Fibroblast of lung (primary cell): ENCODE measurements around the gene DPYD. TPM values are rescaled to one million over a fixed set of nuclear protein-coding genes. Genes with fewer than 3 reads are reported as not detected.

Source experiments
- DNase-seq, 2 donors: peaks; one replicate each; pipeline versions ENCODE4 v3.0.0 to v3.0.0-alpha.2; 2010; ENCODE audit warnings: low read depth in 2 of 2
- H2AFZ ChIP-seq: 2 replicates; pipeline ENCODE4 v1.5.1; 2012; ENCODE audit warnings: low read length, control low read depth, inconsistent platforms
- H3K27ac ChIP-seq: 2 replicates; pipeline ENCODE4 v1.5.1; 2011; ENCODE audit warnings: low read length, control low read depth; ENCODE audit not compliant: insufficient read depth
- H3K27me3 ChIP-seq: 2 replicates; pipeline ENCODE4 v1.5.1; 2011; ENCODE audit warnings: mild to moderate bottlenecking, low read length; ENCODE audit not compliant: control insufficient read depth, insufficient read depth
- H3K36me3 ChIP-seq: 2 replicates; pipeline ENCODE4 v1.5.1; 2011; ENCODE audit warnings: low read length; ENCODE audit not compliant: control insufficient read depth, insufficient read depth
- H3K4me1 ChIP-seq: 2 replicates; pipeline ENCODE4 v1.5.1; 2011; ENCODE audit warnings: low read length; ENCODE audit not compliant: control insufficient read depth, insufficient read depth; ENCODE audit errors: extremely low read depth
- H3K4me2 ChIP-seq: 2 replicates; pipeline ENCODE4 v1.5.1; 2011; ENCODE audit warnings: low read length, control low read depth; ENCODE audit not compliant: insufficient read depth; ENCODE audit errors: extremely low read depth
- H3K4me3 ChIP-seq, 4 experiments: fragments of 200-600 bp in 1 of 4; sonication (generic) in 1 of 4; replicated peaks in 1 of 4; 2 replicates each; pipeline ENCODE4 v1.5.1; 2011 to 2016; ENCODE audit warnings: low read length in 4 of 4, low read depth in 3 of 4, mild to moderate bottlenecking in 3 of 4, control low read depth in 2 of 4, inconsistent platforms in 1 of 4, mixed read lengths in 1 of 4; ENCODE audit not compliant: insufficient read depth in 1 of 4; ENCODE audit errors: control extremely low read depth in 1 of 4
- H3K79me2 ChIP-seq: 2 replicates; pipeline ENCODE4 v1.5.1; 2012; ENCODE audit warnings: mild to moderate bottlenecking, low read length, inconsistent platforms; ENCODE audit not compliant: control insufficient read depth, insufficient read depth
- H3K9ac ChIP-seq: 2 replicates; pipeline ENCODE4 v1.5.1; 2011; ENCODE audit warnings: mild to moderate bottlenecking, low read length, control low read depth; ENCODE audit not compliant: insufficient read depth
- H3K9me3 ChIP-seq: 2 replicates; pipeline ENCODE4 v1.5.1; 2012; ENCODE audit warnings: low read depth, low read length; ENCODE audit not compliant: control insufficient read depth, insufficient read depth
- H4K20me1 ChIP-seq: 2 replicates; pipeline ENCODE4 v1.5.1; 2011; ENCODE audit warnings: low read length; ENCODE audit not compliant: control insufficient read depth, insufficient read depth; ENCODE audit errors: extremely low read depth
- CTCF ChIP-seq, 2 donors: IDR thresholded peaks in 1 of 2; conservative IDR thresholded peaks in 1 of 2; 1 replicate in 1 of 2; 2 replicates in 1 of 2; pipeline ENCODE4 v1.5.1; 2011 to 2012; ENCODE audit warnings: low read length in 2 of 2, control low read depth in 1 of 2, inconsistent platforms in 1 of 2, low read depth in 1 of 2, mild to moderate bottlenecking in 1 of 2
- EZH2 ChIP-seq: IDR thresholded peaks from 2 replicates; pipeline ENCODE4 v1.5.1; 2012; ENCODE audit warnings: low read length, control low read depth, mild to moderate bottlenecking; ENCODE audit errors: missing control alignments
- polyA plus RNA-seq, 2 donors: library from polyadenylated mRNA; depleted of rRNA in 1 of 2; stranded (reverse) in 1 of 2; unstranded in 1 of 2; fragments of >200 nt; gene quantifications; 2 replicates each; pipeline ENCODE4 v1.2.1, GENCODE V29; 2011 to 2012; ENCODE audit warnings: missing spikeins in 1 of 2
- total RNA-seq: library from RNA; depleted of rRNA; stranded (reverse); fragments of >200 nt; gene quantifications from 2 replicates; pipeline ENCODE4 v1.2.1, GENCODE V29; 2014

Gene DPYD
- total and polyA plus RNA-seq, 2 donors (not counting 1 experiment from before 2014, with no cell fraction given): 32.0 to 63.1 TPM

- no peaks in the 10 kb centered on the region for H4K20me1 ChIP-seq
- no peaks in the 10 kb centered on the region for H3K27me3 ChIP-seq
- no peak overlapping the region for H3K9ac ChIP-seq
- no peaks in the 10 kb centered on the region for H3K79me2 ChIP-seq
- H3K4me1 ChIP-seq: no peaks in the 10 kb centered on the region
- no peak for DNase-seq
- no peaks in the 10 kb centered on the region for H3K36me3 ChIP-seq
- no peak overlapping the region for H3K4me3 ChIP-seq
- no peak overlapping the region for H3K4me2 ChIP-seq
- H2AFZ ChIP-seq: no peak overlapping the region
- no peak for TF ChIP-seq CTCF (conservative IDR thresholded peaks at IDR 0.05 in 1 of 2, IDR thresholded peaks at IDR 0.05 in 1 of 2; ENCODE audit: low read depth in 1 of 2, low read length in 2 of 2)
- no peak for TF ChIP-seq EZH2
- H3K27ac ChIP-seq: no peak overlapping the region
- H3K9me3 ChIP-seq: no peaks in the 10 kb centered on the region
These were observed 369.7 kb downstream of the DPYD start for GRCh38 chr1:97551113-97551512.

- H3K36me3 ChIP-seq: no peaks in the 10 kb centered on the region
These were observed 375.4 kb downstream of the DPYD start for GRCh38 chr1:97545446-97545845.

GRCh38 chr1:97540346-97540888 lies 380.4 kb downstream of the DPYD start:
- H3K9me3 ChIP-seq: no peaks in the 10 kb centered on the region
- DNase-seq: no peak
- no peak overlapping the region for H3K4me2 ChIP-seq
- H4K20me1 ChIP-seq: no peaks in the 10 kb centered on the region
- TF ChIP-seq CTCF (conservative IDR thresholded peaks at IDR 0.05 in 1 of 2, IDR thresholded peaks at IDR 0.05 in 1 of 2; ENCODE audit: low read depth in 1 of 2, low read length in 2 of 2): no peak
- TF ChIP-seq EZH2: no peak
- no peaks in the 10 kb centered on the region for H3K79me2 ChIP-seq
- H2AFZ ChIP-seq: no peak overlapping the region
- H3K9ac ChIP-seq: no peak overlapping the region
- H3K27me3 ChIP-seq: no peaks in the 10 kb centered on the region
- H3K4me1 ChIP-seq: no peaks in the 10 kb centered on the region
- no peaks in the 10 kb centered on the region for H3K36me3 ChIP-seq
- no peak overlapping the region for H3K27ac ChIP-seq
- no peak overlapping the region for H3K4me3 ChIP-seq

More at GRCh38 chr1:97545446-97545845, 375.4 kb downstream of the DPYD start:
- no peaks in the 10 kb centered on the region for H3K27me3 ChIP-seq
- no peaks in the 10 kb centered on the region for H3K9me3 ChIP-seq
- H2AFZ ChIP-seq: no peak overlapping the region
- no peaks in the 10 kb centered on the region for H3K4me1 ChIP-seq
- no peaks in the 10 kb centered on the region for H4K20me1 ChIP-seq
- no peak for TF ChIP-seq CTCF (conservative IDR thresholded peaks at IDR 0.05 in 1 of 2, IDR thresholded peaks at IDR 0.05 in 1 of 2; ENCODE audit: low read depth in 1 of 2, low read length in 2 of 2)
- TF ChIP-seq EZH2: no peak
- no peak for DNase-seq
- H3K4me3 ChIP-seq: no peak overlapping the region
- no peak overlapping the region for H3K4me2 ChIP-seq
- no peak overlapping the region for H3K9ac ChIP-seq
- H3K27ac ChIP-seq: no peak overlapping the region
- H3K79me2 ChIP-seq: no peaks in the 10 kb centered on the region
